HG03575 (cell line): ENCODE results near the gene DUSP11.
A peak's percentile ranks its signal among the peaks of the same experiment; 100 is the strongest.
"Not testable (repeated sequence)": the region's sequence is repeated elsewhere in the genome, so short reads cannot be mapped to it uniquely, and the experiment has no call there.

Experiments
- ATAC-seq: cut with Tn5 transposase; IDR thresholded peaks from one replicate; pipeline ENCODE4 v1.9.1; 2021; ENCODE audit not compliant: unreplicated experiment, insufficient number of reproducible peaks, low FRiP score; ENCODE audit errors: extremely low read depth

The DUSP11 gene

DNA sequence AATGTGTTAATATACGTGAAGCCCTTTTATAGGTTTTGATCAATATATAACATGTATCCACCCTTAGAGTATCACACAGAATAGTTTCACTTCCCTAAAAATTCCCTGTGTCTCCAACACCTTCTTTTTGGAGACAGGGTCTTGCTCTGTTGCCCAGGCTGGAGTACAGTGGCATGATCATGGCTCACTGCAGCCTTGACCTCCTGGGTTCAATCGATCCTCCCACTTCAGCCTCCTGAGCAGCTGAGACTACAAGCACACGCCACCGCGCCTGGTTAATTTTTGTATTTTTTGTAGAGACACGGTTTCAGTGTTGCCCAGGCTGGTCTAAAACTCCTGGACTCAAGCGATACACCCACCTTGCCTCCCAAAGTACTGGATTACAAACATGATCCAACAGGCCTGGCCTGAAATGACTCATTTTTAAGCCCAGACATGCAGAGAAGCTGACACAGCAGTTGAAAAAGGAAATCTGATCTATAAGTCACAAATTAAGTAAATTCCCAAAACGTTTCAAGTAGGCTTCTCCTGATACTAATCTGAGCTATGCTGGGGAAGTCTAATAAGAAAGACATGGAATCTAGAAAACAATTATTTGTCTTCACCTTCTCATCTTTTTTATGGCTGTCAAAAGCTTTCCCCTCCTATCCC is 2.9 kb downstream of the DUSP11 start:
- ATAC-seq: no peak

DNA sequence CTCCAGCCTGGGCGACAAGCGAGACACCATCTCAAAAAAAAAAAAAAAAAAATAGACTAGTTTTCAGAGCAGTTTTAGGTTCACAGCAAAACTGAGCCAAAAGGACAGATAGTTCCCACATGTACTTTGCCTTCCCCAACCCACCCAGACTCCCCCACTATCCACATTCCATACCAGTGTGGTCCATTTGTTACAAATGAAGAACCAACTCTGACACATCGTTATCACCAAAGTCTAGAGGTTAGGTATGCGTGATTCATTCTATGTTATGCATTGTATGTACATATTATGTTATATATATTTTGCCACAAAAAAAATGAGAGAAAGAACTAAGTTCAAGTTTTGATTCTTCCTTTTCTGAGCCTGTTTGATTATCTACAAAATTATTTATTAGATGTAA is 3.5 kb downstream of the DUSP11 start:
- ATAC-seq: no peak

- ATAC-seq: no peak
Observed at GRCh38 chr2:73772819-73773218, 7.1 kb downstream of the DUSP11 start.

DNA sequence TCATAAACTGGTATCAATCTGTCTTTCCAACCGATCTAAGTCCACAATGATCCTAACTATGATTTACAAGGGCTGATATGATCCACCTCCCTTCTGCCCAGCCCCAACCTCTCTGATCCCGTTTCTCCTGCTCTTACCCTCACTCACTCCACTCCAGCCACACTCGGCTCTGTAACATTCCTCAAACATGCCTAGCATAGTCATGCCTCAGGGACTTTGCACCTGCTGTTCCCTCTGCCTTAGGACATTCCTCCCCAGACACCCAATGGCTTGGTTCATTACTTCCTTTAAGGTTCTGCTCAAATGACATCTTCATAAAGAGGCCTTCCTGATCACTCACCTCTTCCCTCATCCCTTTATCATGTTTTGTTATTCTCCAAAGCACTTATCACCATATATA is 9.2 kb downstream of the DUSP11 start:
- ATAC-seq: no peak

DNA sequence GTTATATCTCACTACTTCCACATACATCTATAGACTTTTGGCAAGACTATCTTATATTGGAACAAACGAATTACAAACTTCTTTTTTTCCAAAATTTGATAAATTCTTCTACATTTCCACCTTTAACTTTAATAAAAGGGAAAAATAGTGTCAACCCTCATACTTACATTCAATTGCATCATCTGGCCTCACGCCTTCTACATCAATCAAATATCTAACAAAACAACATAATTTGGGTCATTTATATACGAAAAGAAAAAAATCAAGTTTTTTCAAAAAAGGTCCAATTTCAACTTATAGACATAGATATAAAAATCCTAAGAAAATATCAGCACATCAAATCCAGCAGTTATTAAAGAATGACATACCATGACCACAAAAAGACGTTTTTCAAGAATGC is 12.9 kb downstream of the DUSP11 start:
- no peak for ATAC-seq

- no peak for ATAC-seq
Observed at GRCh38 chr2:73766349-73766748, 13.6 kb downstream of the DUSP11 start.

GRCh38 chr2:73764945-73765344 is 15.0 kb downstream of the DUSP11 start:
- ATAC-seq: no peak

DNA sequence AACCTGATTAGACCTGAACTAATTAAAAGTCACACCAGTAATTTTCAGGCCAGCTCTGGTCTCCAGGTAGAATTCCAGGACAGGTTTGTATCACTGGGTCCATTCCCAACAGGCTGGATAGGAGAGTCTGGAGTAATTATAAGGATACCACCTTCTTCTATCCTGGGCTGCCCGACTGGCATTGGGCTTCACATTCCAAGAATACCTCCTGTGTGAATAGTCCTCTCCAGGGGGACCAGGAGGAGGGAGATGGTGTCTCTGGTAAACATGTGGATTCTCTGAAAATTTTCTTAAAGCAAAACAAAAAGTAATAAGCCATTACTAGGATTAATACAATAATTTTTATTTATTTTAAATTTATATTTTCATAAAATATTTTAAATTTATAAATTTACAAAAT is 17.3 kb downstream of the DUSP11 start:
- no peak for ATAC-seq

GRCh38 chr2:73759904-73760303 is 20.0 kb downstream of the DUSP11 start:
- no peak for ATAC-seq

GRCh38 chr2:73759285-73759764 is 20.6 kb downstream of the DUSP11 start:
- no peak for ATAC-seq

- not testable (repeated sequence) for ATAC-seq
Observed at GRCh38 chr2:73754332-73754731, 25.6 kb downstream of the DUSP11 start.

DNA sequence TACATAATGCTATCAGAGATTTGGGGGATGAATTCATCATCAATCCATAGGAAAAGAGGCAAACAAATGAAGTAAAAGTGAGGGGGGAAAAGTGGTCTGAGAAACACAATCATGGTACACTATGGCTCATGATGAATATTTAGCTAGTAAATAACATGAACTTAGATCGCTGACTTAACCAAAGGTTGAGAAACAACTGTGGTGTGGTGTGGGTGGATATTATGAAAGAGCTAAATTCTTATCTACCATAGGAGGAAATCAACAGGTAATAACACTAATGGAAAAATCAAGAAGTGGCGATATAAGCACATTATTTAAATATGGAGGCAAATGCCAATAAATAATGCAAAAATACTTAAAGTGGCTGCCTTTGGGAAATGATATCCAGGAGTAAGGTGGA is 30.6 kb downstream of the DUSP11 start:
- no peak for ATAC-seq

- ATAC-seq: no peak
Observed at GRCh38 chr2:73746877-73747208, 33.1 kb downstream of the DUSP11 start.

DNA sequence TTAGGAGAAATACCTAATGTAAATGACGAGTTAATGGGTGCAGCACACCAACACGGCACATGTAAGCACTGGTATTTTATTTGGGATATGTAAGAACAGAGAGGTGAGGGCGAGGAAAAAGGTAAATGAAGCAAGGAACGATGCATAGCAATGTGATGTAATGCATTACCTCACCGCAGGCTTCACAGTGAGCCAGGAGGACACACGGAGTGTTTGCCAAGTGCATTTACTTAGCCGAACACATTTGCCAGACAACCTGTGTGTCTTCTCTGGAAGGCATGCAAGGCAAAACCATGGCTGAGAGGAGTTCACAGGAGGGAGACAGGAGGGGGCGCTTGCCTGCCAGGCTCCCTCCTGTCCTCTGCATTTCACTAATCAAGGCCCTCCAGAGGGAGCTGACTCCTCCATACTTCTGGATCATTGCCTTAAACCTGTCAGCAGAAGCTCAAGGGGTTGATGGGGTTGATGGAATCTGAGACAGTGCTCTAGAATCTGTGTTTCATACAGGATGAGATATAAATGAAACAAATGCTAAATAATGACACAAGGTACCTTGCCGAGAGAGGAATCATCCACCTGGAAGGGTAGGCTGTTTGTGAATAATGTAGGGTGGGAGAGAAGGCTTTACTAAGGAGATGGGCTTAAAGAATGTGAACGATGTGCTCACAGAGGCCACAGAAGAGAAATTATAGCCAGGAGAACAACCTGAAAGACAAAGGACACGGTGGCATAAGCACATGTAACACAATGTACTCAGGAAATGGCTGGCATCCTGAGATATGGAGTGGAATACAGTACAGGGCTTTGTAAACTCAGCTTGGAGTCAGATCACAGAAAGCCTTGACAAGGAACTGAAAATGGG is 33.7 kb downstream of the DUSP11 start:
- no peak for ATAC-seq

DNA sequence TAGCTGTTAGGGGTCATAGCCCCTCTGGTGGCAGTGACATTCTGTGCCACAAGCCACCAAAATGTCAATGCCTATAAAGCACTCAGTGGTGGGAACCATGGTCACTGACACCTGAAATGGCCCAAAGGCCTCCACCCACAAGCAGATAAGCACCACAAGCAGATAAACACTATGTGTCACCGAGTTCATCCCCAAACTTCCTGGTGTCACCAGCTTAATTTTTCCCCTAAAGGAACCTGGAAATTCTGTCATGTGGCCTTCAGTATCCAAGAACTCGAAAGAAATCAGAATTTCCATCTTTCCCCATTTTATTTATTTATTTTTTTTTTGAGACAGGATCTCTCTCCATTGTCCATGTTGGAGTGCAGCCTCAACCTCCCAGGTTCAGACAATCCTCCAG is 39.1 kb downstream of the DUSP11 start:
- no peak for ATAC-seq

DNA sequence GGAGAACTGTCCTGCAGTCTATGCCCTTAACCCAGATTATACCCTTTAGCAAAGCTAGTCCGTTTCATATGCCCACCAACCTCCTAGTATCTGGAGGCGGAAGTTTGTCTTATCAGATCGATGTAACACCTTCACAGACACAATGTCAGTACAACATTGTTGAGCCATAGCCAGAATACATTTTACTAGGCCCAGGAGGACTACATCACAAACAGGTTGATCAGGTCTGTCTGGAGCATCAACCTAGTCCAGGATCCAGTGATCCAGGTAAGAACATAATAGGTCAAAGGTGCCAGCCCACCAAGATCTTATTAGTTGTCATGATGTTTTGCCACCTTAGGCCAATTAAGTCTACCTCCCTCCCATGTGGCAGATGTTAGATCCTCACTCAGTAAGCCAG is 40.8 kb downstream of the DUSP11 start:
- ATAC-seq: no peak

- peak; percentile 62 for ATAC-seq
Observed at GRCh38 chr2:73736855-73737779, 42.8 kb downstream of the DUSP11 start, which contains the start of gene TPRKB. Gene TPRKB (minus strand): TSS chr2:73737345. CDS start chr2:73734569, 2,776 bp downstream.

GRCh38 chr2:73736378-73736777 is 43.5 kb downstream of the DUSP11 start:
- no peak for ATAC-seq

DNA sequence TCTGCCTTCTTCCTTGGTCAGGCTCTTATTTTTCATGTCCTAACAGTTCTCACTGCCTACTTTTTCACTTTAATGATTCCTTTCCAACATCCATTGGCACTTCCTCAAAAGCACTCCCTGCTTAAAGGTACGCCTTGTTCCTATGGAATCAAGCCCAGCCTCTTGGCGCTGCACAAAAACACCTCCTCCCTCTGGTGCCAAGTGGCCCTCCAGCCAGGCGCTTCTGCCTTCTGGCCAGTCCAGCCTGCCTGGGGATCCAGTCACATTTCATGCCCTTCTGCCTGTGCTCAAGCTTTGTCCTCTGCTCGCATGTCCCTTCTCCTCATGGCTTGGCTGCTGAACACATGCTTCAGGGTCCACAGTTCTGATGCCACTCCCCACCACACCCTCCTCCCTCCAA is 49.1 kb downstream of the DUSP11 start:
- ATAC-seq: no peak
